HepG2 (cell line): ENCODE measurements around the gene PEAK3. TPM values are rescaled to one million over a fixed set of nuclear protein-coding genes. Genes with fewer than 3 reads are reported as not detected.

ENCODE experiments used
- ATF7-NPFF ChIP-seq: sonication (generic); formaldehyde crosslinking; IDR thresholded peaks from 2 replicates; pipeline ENCODE4 v1.8.1; 2023; ENCODE audit warnings: mild to moderate bottlenecking, low read depth, missing genetic modification reagents, moderate library complexity
- FOXA3 ChIP-seq: IDR thresholded peaks from 2 replicates; pipeline ENCODE4 v1.6.1; 2016; ENCODE audit warnings: missing genetic modification reagents, missing compliant biosample characterization
- MEIS1 ChIP-seq: sonication (generic); formaldehyde crosslinking; IDR thresholded peaks from 2 replicates; pipeline ENCODE4 v1.9.0; 2021; ENCODE audit warnings: mild to moderate bottlenecking, missing genetic modification reagents, moderate library complexity, borderline replicate concordance
- RBAK ChIP-seq: sonication (generic); formaldehyde crosslinking; IDR thresholded peaks from 2 replicates; pipeline ENCODE4 v1.5.1; 2020; ENCODE audit warnings: mild to moderate bottlenecking, missing genetic modification reagents
- RBM22 ChIP-seq: fragments of 200-400 bp; formaldehyde crosslinking; optimal IDR thresholded peaks from 2 replicates; pipeline ENCODE3; 2017; ENCODE audit warnings: mild to moderate bottlenecking, low read length, moderate library complexity
- RFX3 ChIP-seq: IDR thresholded peaks from 2 replicates; pipeline ENCODE4 v1.6.1; 2016; ENCODE audit warnings: missing biosample characterization, missing genetic modification reagents
- SIX4 ChIP-seq: sonication (generic); formaldehyde crosslinking; IDR thresholded peaks from 2 replicates; pipeline ENCODE4 v1.4.0; 2020; ENCODE audit warnings: missing genetic modification reagents
- SKI ChIP-seq: fragments of 450-650 bp; IDR thresholded peaks from one replicate; pipeline ENCODE4 v1.6.1; 2018; ENCODE audit warnings: mild to moderate bottlenecking; ENCODE audit not compliant: partially characterized antibody
- ZNF234 ChIP-seq: sonication (generic); formaldehyde crosslinking; conservative IDR thresholded peaks from 2 replicates; pipeline ENCODE4 v1.5.1; 2020; ENCODE audit warnings: mild to moderate bottlenecking, missing genetic modification reagents
- ZNF317 ChIP-seq: sonication (generic); formaldehyde crosslinking; IDR thresholded peaks from 2 replicates; pipeline ENCODE4 v1.5.0; 2020; ENCODE audit warnings: mild to moderate bottlenecking, missing genetic modification reagents
- ZNF382 ChIP-seq: sonication (generic); formaldehyde crosslinking; IDR thresholded peaks from 2 replicates; pipeline ENCODE4 v1.5.0; 2020; ENCODE audit warnings: missing genetic modification reagents, mild to moderate bottlenecking, borderline replicate concordance
- ZNF510 ChIP-seq: sonication (generic); formaldehyde crosslinking; IDR thresholded peaks from 2 replicates; pipeline ENCODE4 v1.4.0; 2020; ENCODE audit warnings: low read depth, mild to moderate bottlenecking, missing genetic modification reagents
- ZNF558 ChIP-seq: sonication (generic); formaldehyde crosslinking; IDR thresholded peaks from 2 replicates; pipeline ENCODE4 v1.9.0; 2022; ENCODE audit warnings: mild to moderate bottlenecking, missing genetic modification reagents, borderline replicate concordance
- ZSCAN31 ChIP-seq: sonication (generic); formaldehyde crosslinking; IDR thresholded peaks from 2 replicates; pipeline ENCODE4 v1.5.0; 2020; ENCODE audit warnings: low read depth, mild to moderate bottlenecking, missing genetic modification reagents
- ZZZ3 ChIP-seq: sonication (generic); formaldehyde crosslinking; IDR thresholded peaks from 2 replicates; pipeline ENCODE4 v1.4.0; 2020; ENCODE audit warnings: missing genetic modification reagents, mild to moderate bottlenecking, borderline replicate concordance
- polyA plus RNA-seq, 8 experiments: library from polyadenylated mRNA; depleted of rRNA in 3 of 8; stranded (reverse) in 7 of 8; unstranded in 1 of 8; fragments of >200 nt; fragmentation: Illumina TruSeq in 4 of 8; extraction: Trizol in 4 of 8; gene quantifications; 2 replicates each; pipeline versions ENCODE4 v1.2.1 to v1.2.3, GENCODE V29; 2011 to 2016; ENCODE audit warnings: low read depth in 4 of 8, missing spikeins in 1 of 8, mixed read lengths in 1 of 8; ENCODE audit not compliant: insufficient read depth in 1 of 8
- total RNA-seq, 5 experiments: library from RNA; depleted of rRNA; stranded (reverse); fragments of >200 nt; fragmentation: Illumina TruSeq; extraction: Trizol; gene quantifications; 2 replicates each; pipeline ENCODE4 v1.2.3, GENCODE V29; 2016; ENCODE audit warnings: low read depth in 1 of 5
- TF ChIP-seq, protein P1 (sequence below): sonication (generic); formaldehyde crosslinking; IDR thresholded peaks from 2 replicates; pipeline ENCODE4 v1.4.0; 2020; ENCODE audit warnings: missing genetic modification reagents, mild to moderate bottlenecking, borderline replicate concordance
- TF ChIP-seq, protein P2 (sequence below): sonication (generic); formaldehyde crosslinking; IDR thresholded peaks from 2 replicates; pipeline ENCODE4 v1.8.1; 2023; ENCODE audit warnings: missing genetic modification reagents, inconsistent platforms, borderline replicate concordance
- TF ChIP-seq, protein P3 (sequence below): sonication (generic); formaldehyde crosslinking; conservative IDR thresholded peaks from 2 replicates; pipeline ENCODE4 v1.8.0; 2022; ENCODE audit warnings: low read depth, missing genetic modification reagents
- TF ChIP-seq, protein P4 (sequence below): sonication (generic); formaldehyde crosslinking; IDR thresholded peaks from 2 replicates; pipeline ENCODE4 v1.8.0; 2022; ENCODE audit warnings: missing genetic modification reagents, low read depth, mild to moderate bottlenecking, borderline replicate concordance
- TF ChIP-seq, protein P5 (sequence below): sonication (generic); formaldehyde crosslinking; IDR thresholded peaks from 2 replicates; pipeline ENCODE4 v1.4.0; 2020; ENCODE audit warnings: missing genetic modification reagents

The PEAK3 gene
- total and polyA plus RNA-seq, 2 of the 13 experiments (the other 11 are each of a cell fraction or from before 2014, with no cell fraction given): not detected

DNA sequence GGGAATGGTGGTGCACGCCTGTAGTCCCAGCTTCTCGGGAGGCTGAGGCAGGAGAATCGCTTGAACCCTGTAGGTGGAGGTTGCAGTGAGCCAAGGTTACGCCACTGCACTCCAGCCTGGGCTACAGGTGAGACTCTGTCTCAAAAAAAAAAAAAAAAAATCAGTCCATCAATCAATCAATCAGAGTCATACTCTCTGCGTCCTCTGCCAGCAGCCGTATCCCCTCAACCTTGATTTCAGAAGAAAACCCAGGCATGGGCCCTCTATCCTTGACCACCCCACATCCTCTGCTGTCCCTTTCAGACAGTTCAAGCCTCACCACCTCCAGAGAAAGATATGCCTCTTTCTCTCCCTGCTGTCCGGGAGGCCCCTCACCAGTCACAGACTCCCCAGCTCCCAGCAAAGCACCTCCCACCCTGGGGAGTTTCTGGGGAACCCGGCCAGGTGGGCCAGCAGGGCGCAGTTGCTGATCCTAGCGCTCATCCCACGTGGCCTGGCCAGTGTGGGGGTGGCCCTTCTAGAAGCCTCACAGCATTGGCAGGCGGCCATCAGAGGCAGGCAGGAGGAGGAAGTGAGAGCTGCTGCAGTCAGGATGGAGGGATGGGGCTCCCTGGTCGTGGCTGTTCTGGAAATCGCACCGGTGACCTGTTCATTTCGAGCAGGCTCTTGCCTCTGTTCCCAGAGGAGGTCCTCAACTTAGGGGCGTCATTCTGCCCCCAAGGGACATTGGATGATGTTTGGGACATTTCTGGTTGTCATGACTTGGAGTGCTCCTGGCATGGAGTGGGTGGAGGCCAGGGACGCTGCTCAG lies 15.6 kb downstream of the PEAK3 start (continued):
- TF ChIP-seq, protein P1, sequence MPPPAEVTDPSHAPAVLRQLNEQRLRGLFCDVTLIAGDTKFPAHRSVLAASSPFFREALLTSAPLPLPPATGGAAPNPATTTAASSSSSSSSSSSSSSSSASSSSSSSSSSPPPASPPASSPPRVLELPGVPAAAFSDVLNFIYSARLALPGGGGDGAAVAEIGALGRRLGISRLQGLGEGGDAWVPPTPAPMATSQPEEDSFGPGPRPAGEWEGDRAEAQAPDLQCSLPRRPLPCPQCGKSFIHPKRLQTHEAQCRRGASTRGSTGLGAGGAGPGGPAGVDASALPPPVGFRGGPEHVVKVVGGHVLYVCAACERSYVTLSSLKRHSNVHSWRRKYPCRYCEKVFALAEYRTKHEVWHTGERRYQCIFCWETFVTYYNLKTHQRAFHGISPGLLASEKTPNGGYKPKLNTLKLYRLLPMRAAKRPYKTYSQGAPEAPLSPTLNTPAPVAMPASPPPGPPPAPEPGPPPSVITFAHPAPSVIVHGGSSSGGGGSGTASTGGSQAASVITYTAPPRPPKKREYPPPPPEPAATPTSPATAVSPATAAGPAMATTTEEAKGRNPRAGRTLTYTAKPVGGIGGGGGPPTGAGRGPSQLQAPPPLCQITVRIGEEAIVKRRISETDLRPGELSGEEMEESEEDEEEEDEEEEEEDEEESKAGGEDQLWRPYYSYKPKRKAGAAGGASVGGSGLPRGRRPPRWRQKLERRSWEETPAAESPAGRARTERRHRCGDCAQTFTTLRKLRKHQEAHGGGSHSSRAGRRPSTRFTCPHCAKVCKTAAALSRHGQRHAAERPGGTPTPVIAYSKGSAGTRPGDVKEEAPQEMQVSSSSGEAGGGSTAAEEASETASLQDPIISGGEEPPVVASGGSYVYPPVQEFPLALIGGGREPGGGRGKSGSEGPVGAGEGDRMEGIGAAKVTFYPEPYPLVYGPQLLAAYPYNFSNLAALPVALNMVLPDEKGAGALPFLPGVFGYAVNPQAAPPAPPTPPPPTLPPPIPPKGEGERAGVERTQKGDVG (CRISPR knock-in tag): no peak
- TF ChIP-seq RFX3 (CRISPR knock-in tag) (no peak), MEIS1 (CRISPR knock-in tag) (no peak; the same call in 1 of the 2 replicates), ZSCAN31 (peak; percentile 55; the same call in 1 of the 2 replicates), ATF7-NPFF (no peak), ZNF510 (CRISPR knock-in tag) (no peak), RBM22 (no peak), ZNF234 (CRISPR knock-in tag) (no peak), SKI (no peak), ZNF558 (CRISPR knock-in tag) (0 out of 2 replicates have a peak, but pooled peaks have one; percentile 24), ZNF382 (CRISPR knock-in tag) (no peak), RBAK (CRISPR knock-in tag) (no peak), FOXA3 (CRISPR knock-in tag) (no peak), SIX4 (CRISPR knock-in tag) (no peak), ZNF317 (0 out of 2 replicates have a peak, but pooled peaks have one; percentile 47), ZZZ3 (CRISPR knock-in tag) (no peak)
- TF ChIP-seq, protein P2, sequence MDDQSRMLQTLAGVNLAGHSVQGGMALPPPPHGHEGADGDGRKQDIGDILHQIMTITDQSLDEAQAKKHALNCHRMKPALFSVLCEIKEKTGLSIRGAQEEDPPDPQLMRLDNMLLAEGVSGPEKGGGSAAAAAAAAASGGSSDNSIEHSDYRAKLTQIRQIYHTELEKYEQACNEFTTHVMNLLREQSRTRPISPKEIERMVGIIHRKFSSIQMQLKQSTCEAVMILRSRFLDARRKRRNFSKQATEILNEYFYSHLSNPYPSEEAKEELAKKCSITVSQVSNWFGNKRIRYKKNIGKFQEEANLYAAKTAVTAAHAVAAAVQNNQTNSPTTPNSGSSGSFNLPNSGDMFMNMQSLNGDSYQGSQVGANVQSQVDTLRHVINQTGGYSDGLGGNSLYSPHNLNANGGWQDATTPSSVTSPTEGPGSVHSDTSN (CRISPR knock-in tag): no peak
- TF ChIP-seq, protein P3, sequence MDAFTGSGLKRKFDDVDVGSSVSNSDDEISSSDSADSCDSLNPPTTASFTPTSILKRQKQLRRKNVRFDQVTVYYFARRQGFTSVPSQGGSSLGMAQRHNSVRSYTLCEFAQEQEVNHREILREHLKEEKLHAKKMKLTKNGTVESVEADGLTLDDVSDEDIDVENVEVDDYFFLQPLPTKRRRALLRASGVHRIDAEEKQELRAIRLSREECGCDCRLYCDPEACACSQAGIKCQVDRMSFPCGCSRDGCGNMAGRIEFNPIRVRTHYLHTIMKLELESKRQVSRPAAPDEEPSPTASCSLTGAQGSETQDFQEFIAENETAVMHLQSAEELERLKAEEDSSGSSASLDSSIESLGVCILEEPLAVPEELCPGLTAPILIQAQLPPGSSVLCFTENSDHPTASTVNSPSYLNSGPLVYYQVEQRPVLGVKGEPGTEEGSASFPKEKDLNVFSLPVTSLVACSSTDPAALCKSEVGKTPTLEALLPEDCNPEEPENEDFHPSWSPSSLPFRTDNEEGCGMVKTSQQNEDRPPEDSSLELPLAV (CRISPR knock-in tag): no peak
- TF ChIP-seq, protein P4, sequence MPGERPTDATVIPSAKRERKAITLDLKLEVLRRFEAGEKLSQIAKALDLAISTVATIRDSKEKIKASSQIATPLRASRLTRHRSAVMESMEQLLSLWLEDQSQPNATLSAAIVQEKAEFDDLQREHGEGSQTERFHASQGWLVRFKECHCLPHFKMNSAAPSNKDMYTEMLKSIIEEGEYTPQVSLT (CRISPR knock-in tag): no peak
- TF ChIP-seq, protein P5, sequence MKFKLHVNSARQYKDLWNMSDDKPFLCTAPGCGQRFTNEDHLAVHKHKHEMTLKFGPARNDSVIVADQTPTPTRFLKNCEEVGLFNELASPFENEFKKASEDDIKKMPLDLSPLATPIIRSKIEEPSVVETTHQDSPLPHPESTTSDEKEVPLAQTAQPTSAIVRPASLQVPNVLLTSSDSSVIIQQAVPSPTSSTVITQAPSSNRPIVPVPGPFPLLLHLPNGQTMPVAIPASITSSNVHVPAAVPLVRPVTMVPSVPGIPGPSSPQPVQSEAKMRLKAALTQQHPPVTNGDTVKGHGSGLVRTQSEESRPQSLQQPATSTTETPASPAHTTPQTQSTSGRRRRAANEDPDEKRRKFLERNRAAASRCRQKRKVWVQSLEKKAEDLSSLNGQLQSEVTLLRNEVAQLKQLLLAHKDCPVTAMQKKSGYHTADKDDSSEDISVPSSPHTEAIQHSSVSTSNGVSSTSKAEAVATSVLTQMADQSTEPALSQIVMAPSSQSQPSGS (CRISPR knock-in tag): no peak
